Transverse colon (tissue), 4 donors: ENCODE measurements around the gene MTRF1L.
"Not testable (repeated sequence)": the region's sequence is repeated elsewhere in the genome, so short reads cannot be mapped to it uniquely, and the experiment has no call there.

ENCODE experiments used
- EP300 ChIP-seq: sonication (generic); formaldehyde crosslinking; IDR thresholded peaks from one replicate; pipeline ENCODE4 v1.6.1; 2017; ENCODE audit warnings: antibody characterized with exemption, low read depth
- POLR2A ChIP-seq: fragments of 450-650 bp; IDR thresholded peaks from one replicate; pipeline ENCODE4 v1.6.1; 2016; ENCODE audit warnings: antibody characterized with exemption, mild to moderate bottlenecking, moderate library complexity
- POLR2AphosphoS5 ChIP-seq, 3 donors: sonication (generic); formaldehyde crosslinking; IDR thresholded peaks; one replicate each; pipeline ENCODE4 v1.6.1; 2016; ENCODE audit warnings: antibody characterized with exemption in 3 of 3
- TF ChIP-seq, protein P1 (sequence below), 5 experiments: fragments of 200-600 bp in 3 of 5; fragments of 450-650 bp in 2 of 5; sonication (generic) in 3 of 5; IDR thresholded peaks; 1 replicate in 2 of 5; 2 replicates in 3 of 5; pipeline ENCODE4 v1.5.1; 2016 to 2017; ENCODE audit warnings: antibody characterized with exemption in 5 of 5, inconsistent platforms in 3 of 5, mild to moderate bottlenecking in 2 of 5, moderate library complexity in 1 of 5

DNA sequence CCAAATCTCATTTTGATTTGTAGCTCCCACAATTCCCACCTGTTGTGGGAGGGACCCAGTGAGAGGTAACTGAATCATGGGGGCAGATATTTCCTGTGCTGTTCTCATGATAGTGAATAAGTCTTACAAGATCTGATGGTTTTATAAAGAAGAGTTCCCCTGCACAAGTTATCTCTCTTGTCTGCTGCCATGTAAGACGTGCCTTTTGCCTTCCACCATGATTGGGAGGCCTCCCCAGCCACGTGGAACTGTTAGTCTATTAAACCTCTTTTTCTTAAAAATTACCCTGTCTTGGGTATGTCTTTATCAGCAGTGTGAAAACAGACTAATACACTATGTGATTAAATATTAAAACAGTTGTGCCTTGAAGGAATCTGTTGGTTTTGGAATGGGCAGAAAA lies 3.0 kb downstream of the MTRF1L start:
- TF ChIP-seq, protein P1, sequence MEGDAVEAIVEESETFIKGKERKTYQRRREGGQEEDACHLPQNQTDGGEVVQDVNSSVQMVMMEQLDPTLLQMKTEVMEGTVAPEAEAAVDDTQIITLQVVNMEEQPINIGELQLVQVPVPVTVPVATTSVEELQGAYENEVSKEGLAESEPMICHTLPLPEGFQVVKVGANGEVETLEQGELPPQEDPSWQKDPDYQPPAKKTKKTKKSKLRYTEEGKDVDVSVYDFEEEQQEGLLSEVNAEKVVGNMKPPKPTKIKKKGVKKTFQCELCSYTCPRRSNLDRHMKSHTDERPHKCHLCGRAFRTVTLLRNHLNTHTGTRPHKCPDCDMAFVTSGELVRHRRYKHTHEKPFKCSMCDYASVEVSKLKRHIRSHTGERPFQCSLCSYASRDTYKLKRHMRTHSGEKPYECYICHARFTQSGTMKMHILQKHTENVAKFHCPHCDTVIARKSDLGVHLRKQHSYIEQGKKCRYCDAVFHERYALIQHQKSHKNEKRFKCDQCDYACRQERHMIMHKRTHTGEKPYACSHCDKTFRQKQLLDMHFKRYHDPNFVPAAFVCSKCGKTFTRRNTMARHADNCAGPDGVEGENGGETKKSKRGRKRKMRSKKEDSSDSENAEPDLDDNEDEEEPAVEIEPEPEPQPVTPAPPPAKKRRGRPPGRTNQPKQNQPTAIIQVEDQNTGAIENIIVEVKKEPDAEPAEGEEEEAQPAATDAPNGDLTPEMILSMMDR (IDR thresholded peaks at IDR 0.05) = not testable (repeated sequence)
- TF ChIP-seq POLR2AphosphoS5 (IDR thresholded peaks at IDR 0.05); POLR2A; EP300: not testable (repeated sequence)
